RWPE2 (cell line): ENCODE measurements around the gene FIBCD1.

Experiments used
- ATAC-seq: fragments of 200-7000 bp; cut with Tn5 transposase; 3 replicates; pipeline ENCODE4 v1.9.1; 2021; ENCODE audit warnings: low read depth
- DNase-seq: peaks from one replicate; pipeline ENCODE4 v3.0.0-alpha.2; 2020; ENCODE audit warnings: low spot score
- H3K27ac ChIP-seq: fragments of 450-650 bp; 2 replicates; pipeline ENCODE4 v1.5.1; 2017; ENCODE audit warnings: mild to moderate bottlenecking; ENCODE audit not compliant: poor library complexity, severe bottlenecking
- H3K27me3 ChIP-seq: fragments of 250-450 bp; sonication (Bioruptor Pico); 2 replicates; pipeline ENCODE4 v1.5.1; 2021; ENCODE audit warnings: mild to moderate bottlenecking, moderate library complexity; ENCODE audit not compliant: insufficient read depth, poor library complexity, severe bottlenecking
- H3K36me3 ChIP-seq: fragments of 250-450 bp; sonication (Bioruptor Pico); 2 replicates; pipeline ENCODE4 v1.5.1; 2020; ENCODE audit warnings: low read depth, mild to moderate bottlenecking, moderate library complexity
- H3K4me1 ChIP-seq: fragments of 250-450 bp; sonication (Bioruptor Pico); 2 replicates; pipeline ENCODE4 v1.5.1; 2021; ENCODE audit warnings: mild to moderate bottlenecking, moderate library complexity; ENCODE audit not compliant: insufficient read depth, poor library complexity, severe bottlenecking
- H3K4me3 ChIP-seq: fragments of 250-450 bp; sonication (Bioruptor Pico); 2 replicates; pipeline ENCODE4 v1.5.1; 2021; ENCODE audit warnings: mild to moderate bottlenecking, moderate library complexity; ENCODE audit not compliant: severe bottlenecking
- H3K9me3 ChIP-seq: fragments of 250-450 bp; sonication (Bioruptor Pico); 2 replicates; pipeline ENCODE4 v1.5.1; 2021; ENCODE audit warnings: mild to moderate bottlenecking, moderate library complexity; ENCODE audit not compliant: severe bottlenecking
- TF ChIP-seq, protein P1 (sequence below): fragments of 450-650 bp; IDR thresholded peaks from one replicate; pipeline ENCODE4 v1.5.1; 2017; ENCODE audit warnings: mild to moderate bottlenecking, moderate library complexity; ENCODE audit not compliant: poor library complexity, severe bottlenecking

FIBCD1 gene

DNA sequence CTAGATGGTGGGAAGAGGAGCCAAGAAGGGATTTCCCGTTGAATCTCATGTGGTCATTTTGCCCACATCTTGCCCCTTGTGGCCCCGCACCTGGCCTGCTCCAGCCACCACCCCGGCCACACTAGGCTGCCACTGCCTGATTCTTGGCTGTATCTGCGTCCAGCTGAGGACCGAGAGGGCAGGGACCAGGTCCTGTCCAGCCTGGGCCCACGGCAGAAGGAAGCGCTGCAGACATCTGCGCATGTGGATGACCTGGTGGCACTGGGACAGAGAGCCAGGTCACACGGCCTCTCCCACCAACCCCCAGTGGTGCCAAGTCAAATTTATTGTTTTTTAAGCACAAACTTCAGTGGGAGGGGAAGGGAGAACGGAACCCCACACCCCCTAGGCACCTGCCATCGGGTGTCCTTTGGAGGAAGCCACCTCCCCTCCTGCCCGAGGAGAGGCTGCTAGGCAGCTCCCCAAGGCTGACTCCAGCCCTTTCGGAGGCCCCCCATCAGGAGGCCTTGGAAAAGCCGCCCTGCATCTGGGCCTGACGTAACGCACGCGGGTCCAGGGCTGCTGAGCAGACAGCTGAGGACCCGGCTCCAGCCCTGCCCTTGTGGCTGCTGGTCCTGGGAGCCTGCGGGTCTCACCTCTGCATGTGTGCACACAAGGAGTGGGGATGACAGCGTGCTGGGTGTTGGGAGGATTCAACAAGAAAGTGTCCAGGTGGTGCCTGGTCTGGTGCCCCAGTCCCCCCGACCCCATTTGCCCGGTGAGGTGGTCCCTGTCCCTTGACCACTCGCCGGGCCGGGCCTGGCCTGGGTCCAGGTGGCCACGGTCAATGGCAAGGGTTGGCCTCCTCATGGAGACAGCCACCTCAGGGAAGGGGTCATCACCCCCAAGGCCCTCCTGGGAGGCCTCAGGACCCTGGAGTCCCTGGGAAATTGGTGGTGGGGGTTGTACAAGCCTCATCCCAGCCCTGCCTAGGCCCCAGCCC is 36.6 kb downstream of the FIBCD1 start:
- Histone ChIP-seq H3K27ac (no peak overlapping the region), H3K9me3 (peaks cover 7% of the 10 kb centered on the region), H3K36me3 (no peaks in the 10 kb centered on the region), H3K4me1 (no peaks in the 10 kb centered on the region), H3K27me3 (no peaks in the 10 kb centered on the region), H3K4me3 (no peak overlapping the region)
- no peak for DNase-seq
- TF ChIP-seq, protein P1, sequence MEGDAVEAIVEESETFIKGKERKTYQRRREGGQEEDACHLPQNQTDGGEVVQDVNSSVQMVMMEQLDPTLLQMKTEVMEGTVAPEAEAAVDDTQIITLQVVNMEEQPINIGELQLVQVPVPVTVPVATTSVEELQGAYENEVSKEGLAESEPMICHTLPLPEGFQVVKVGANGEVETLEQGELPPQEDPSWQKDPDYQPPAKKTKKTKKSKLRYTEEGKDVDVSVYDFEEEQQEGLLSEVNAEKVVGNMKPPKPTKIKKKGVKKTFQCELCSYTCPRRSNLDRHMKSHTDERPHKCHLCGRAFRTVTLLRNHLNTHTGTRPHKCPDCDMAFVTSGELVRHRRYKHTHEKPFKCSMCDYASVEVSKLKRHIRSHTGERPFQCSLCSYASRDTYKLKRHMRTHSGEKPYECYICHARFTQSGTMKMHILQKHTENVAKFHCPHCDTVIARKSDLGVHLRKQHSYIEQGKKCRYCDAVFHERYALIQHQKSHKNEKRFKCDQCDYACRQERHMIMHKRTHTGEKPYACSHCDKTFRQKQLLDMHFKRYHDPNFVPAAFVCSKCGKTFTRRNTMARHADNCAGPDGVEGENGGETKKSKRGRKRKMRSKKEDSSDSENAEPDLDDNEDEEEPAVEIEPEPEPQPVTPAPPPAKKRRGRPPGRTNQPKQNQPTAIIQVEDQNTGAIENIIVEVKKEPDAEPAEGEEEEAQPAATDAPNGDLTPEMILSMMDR = no peak
- ATAC-seq = no peak

DNA sequence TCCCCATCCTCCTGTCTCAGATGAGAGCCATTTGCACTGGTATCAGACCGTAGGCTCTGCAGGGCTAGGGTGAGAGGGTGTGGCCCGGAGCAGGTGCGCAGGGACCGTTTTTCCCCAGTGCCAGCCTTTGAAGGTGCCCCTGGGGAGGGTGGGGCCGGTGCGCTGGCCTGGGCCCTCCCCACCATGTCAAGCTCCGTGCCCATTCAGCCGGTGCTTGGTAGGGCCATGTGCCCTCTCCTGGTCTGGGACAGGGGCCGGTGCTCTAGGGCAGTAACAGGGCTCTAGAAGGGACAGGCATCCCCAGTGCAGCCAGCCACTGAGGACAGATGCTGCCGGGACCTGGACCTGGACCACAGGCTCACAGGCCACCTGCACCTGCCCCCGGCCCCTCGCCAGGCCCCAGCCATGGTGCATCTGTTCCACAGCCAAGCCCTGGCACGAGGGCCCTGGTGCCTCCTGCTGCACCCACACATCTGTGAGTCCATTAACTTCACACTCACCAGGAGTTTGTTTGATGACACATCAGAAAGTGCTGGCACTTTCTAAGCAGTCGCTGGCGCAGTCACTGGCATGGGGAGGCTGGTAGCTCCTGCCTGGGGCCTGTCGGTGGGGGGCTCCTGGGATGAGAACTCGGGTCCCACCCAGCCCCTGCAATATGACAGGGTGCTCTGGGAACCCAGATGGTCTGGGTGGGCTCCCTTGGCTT is 37.4 kb downstream of the FIBCD1 start:
- Histone ChIP-seq H3K27me3 (no peaks in the 10 kb centered on the region), H3K4me1 (no peaks in the 10 kb centered on the region), H3K9me3 (peaks cover 7% of the 10 kb centered on the region), H3K4me3 (no peak overlapping the region), H3K27ac (no peak overlapping the region), H3K36me3 (no peaks in the 10 kb centered on the region)
- DNase-seq (no peak), ATAC-seq (peak; percentile 18; the same call in 1 of the 3 replicates)
- TF ChIP-seq, protein P1 = no peak

DNA sequence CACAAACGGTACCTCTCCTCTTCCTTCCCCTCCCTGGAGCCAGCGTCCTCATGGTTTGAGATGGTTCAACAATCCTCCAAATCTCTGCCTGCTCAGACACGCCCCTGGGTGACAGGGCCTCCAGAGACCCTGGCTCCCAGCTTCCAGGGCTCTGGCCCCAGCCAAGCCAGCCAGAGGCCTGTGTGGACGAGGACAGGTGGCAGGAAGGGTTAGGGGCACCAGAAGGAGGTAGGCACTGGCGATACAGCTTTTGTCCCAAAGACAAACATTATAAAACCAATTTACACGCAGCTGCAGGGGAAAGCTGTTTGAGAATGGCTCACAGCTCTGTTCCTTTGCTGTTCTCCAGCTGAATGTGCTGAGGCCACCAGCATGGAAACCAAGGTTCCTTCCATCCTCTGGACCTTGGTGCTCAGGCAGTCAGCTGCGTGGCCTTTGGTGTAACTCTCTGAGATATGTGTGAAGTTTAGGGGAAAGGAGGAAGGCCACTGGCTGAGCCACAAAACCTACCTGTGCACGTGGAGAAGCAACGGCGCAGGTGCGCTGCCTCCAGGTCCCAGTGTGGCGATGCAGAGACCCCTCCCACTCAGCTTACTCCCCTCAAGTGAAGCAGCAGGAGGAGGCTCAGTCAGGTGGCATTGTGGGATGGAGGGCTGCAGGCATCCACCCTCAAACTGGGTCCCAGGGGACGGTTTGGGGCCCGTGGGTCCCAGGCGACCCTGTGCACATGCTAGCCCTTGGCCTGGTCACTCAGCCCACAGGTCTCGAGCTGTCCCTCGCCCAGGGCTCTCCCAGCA is 38.1 kb downstream of the FIBCD1 start:
- Histone ChIP-seq H3K9me3 (peaks cover 7% of the 10 kb centered on the region), H3K36me3 (no peaks in the 10 kb centered on the region), H3K27ac (no peak overlapping the region), H3K4me3 (no peak overlapping the region), H3K4me1 (no peaks in the 10 kb centered on the region), H3K27me3 (no peaks in the 10 kb centered on the region)
- DNase-seq (no peak), ATAC-seq (no peak)
- TF ChIP-seq, protein P1 = no peak

DNA sequence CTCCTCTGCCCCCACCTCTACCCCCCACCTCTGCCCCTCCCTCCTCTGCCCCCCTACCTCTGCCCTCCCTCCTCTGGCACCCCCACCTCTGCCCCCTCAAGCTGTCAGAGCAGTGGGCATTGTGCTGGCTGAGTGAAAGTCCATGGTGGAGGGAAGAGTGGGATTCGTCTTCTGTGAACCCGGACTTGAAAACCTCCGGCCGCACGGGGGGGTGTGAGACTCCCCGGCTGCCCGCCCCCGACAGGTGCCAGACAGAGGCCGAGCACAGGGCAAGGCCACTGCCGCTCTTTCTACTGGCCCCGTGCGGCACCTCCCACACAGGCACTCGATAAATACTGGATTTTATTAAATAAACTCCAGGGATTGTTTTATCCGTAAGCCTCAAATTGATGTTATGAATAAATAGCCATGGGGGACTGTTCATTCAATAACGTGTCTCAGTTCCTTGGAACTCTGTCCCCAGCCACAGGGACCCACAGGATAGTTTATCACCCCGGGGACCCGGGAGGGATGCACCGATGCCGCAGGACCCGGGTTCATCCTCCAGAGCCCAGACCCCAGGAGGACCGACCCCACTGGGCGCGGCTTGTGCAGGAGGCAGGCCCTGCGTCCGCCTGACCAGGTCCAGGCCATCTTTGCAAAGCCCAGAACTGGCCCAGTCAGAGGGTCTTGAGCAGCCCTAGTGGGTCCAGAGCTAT is 39.8 kb downstream of the FIBCD1 start:
- H3K4me1 ChIP-seq = no peaks in the 10 kb centered on the region
- ATAC-seq (no peak), DNase-seq (no peak)
- no peaks in the 10 kb centered on the region for H3K27me3 ChIP-seq
- H3K27ac ChIP-seq = no peak overlapping the region
- TF ChIP-seq, protein P1 = no peak
- peaks cover 10% of the 10 kb centered on the region for H3K9me3 ChIP-seq
- H3K36me3 ChIP-seq = no peaks in the 10 kb centered on the region
- no peak overlapping the region for H3K4me3 ChIP-seq
